IMR-90 (cell line): ENCODE data around the gene GSTK1. TPM values are rescaled to one million over a fixed set of nuclear protein-coding genes. Genes with fewer than 3 reads are reported as not detected.

Source experiments
- ATAC-seq: fragments of 200-7000 bp; cut with Tn5 transposase; 2 replicates; pipeline ENCODE4 v1.9.1; 2020; ENCODE audit warnings: low read depth, mild to moderate bottlenecking, moderate library complexity
- BruUV-seq: library from RNA; stranded (reverse); fragments of 400-500 nt; replicated peaks from 2 replicates; lab custom pipeline; 2021; lab: Mats Ljungman, UMichigan
- CTCF ChIA-PET: fragments of 300-600 bp; formaldehyde crosslinking; extraction: SDS; loops from one replicate; lab custom pipeline; 2021; ENCODE audit warnings: antibody characterized with exemption; lab: Yijun Ruan, JAX
- POLR2A ChIA-PET: fragments of 300-600 bp; sonication (Branson Sonifier 250); formaldehyde crosslinking; loops from one replicate; lab custom pipeline; 2022; ENCODE audit warnings: antibody characterized with exemption; ENCODE audit not compliant: unreplicated experiment; lab: Charles Lee
- DNase-seq: peaks from one replicate; pipeline ENCODE4 v3.0.0; 2013
- H2AFZ ChIP-seq: replicated peaks from 2 replicates; pipeline ENCODE3; 2013; ENCODE audit warnings: low read length, mild to moderate bottlenecking; ENCODE audit not compliant: poor library complexity
- H2AK5ac ChIP-seq: 2 replicates; pipeline ENCODE4 v1.6.1; 2013; ENCODE audit warnings: low read depth, low read length, inconsistent platforms
- H2AK9ac ChIP-seq: replicated peaks from 2 replicates; pipeline ENCODE3; 2013; ENCODE audit warnings: mild to moderate bottlenecking, low read depth, low read length, moderate library complexity; ENCODE audit not compliant: poor library complexity
- H2BK120ac ChIP-seq: 2 replicates; pipeline ENCODE4 v1.6.1; 2013; ENCODE audit warnings: low read depth, low read length, inconsistent platforms
- H2BK15ac ChIP-seq: 3 replicates; pipeline ENCODE4 v1.6.1; 2013; ENCODE audit warnings: low read depth, low read length, inconsistent platforms
- H2BK20ac ChIP-seq: 2 replicates; pipeline ENCODE4 v1.6.1; 2013; ENCODE audit warnings: low read depth, mild to moderate bottlenecking, inconsistent platforms, low read length, moderate library complexity
- H2BK5ac ChIP-seq: 2 replicates; pipeline ENCODE4 v1.6.1; 2013; ENCODE audit warnings: mild to moderate bottlenecking, low read depth, low read length, inconsistent platforms; ENCODE audit not compliant: poor library complexity, severe bottlenecking
- H3K14ac ChIP-seq: replicated peaks from 2 replicates; pipeline ENCODE4 v1.6.1; 2013; ENCODE audit warnings: low read depth, low read length, inconsistent platforms
- H3K18ac ChIP-seq: 2 replicates; pipeline ENCODE4 v1.6.1; 2013; ENCODE audit warnings: low read depth, low read length, control low read depth
- H3K23ac ChIP-seq: 2 replicates; pipeline ENCODE4 v1.6.1; 2013; ENCODE audit warnings: low read depth, low read length, inconsistent platforms
- H3K27ac ChIP-seq: 2 replicates; pipeline ENCODE4 v1.5.1; 2013; ENCODE audit warnings: mild to moderate bottlenecking, control low read depth, low read length; ENCODE audit not compliant: insufficient read depth
- H3K27me3 ChIP-seq: 2 replicates; pipeline ENCODE4 v1.6.1; 2013; ENCODE audit warnings: low read length; ENCODE audit not compliant: control insufficient read depth, insufficient read depth
- H3K36me3 ChIP-seq: 2 replicates; pipeline ENCODE4 v1.6.1; 2013; ENCODE audit warnings: low read length, mixed read lengths; ENCODE audit not compliant: control insufficient read depth, insufficient read depth
- H3K4ac ChIP-seq: 2 replicates; pipeline ENCODE4 v1.6.1; 2013; ENCODE audit warnings: low read depth, low read length, inconsistent platforms
- H3K4me1 ChIP-seq: 2 replicates; pipeline ENCODE4 v1.6.1; 2013; ENCODE audit warnings: low read length, mixed read lengths; ENCODE audit not compliant: control insufficient read depth, insufficient read depth
- H3K4me2 ChIP-seq: 2 replicates; pipeline ENCODE4 v1.6.1; 2013; ENCODE audit warnings: low read depth, mild to moderate bottlenecking, control low read depth, low read length, moderate library complexity
- H3K4me3 ChIP-seq: 2 replicates; pipeline ENCODE4 v1.5.1; 2013; ENCODE audit warnings: low read depth, mild to moderate bottlenecking, control low read depth, low read length, moderate library complexity; ENCODE audit not compliant: insufficient read depth
- H3K56ac ChIP-seq: 2 replicates; pipeline ENCODE4 v1.6.1; 2013; ENCODE audit warnings: low read length, inconsistent platforms; ENCODE audit not compliant: insufficient read depth; ENCODE audit errors: extremely low read depth
- H3K79me1 ChIP-seq, 2 experiments: 2 replicates each; pipeline ENCODE4 v1.6.1; 2013; ENCODE audit warnings: low read length in 2 of 2, inconsistent platforms in 1 of 2, low read depth in 1 of 2
- H3K9ac ChIP-seq: 2 replicates; pipeline ENCODE4 v1.6.1; 2013; ENCODE audit warnings: low read depth, low read length, control low read depth
- H3K9me1 ChIP-seq: 2 replicates; pipeline ENCODE4 v1.6.1; 2013; ENCODE audit warnings: low read length, inconsistent platforms; ENCODE audit not compliant: insufficient read depth
- H3K9me3 ChIP-seq: 2 replicates; pipeline ENCODE4 v1.6.1; 2013; ENCODE audit warnings: low read length; ENCODE audit not compliant: control insufficient read depth, insufficient read depth
- H4K20me1 ChIP-seq: 2 replicates; pipeline ENCODE4 v1.6.1; 2013; ENCODE audit warnings: low read length, inconsistent platforms; ENCODE audit not compliant: insufficient read depth
- H4K5ac ChIP-seq: 2 replicates; pipeline ENCODE4 v1.6.1; 2013; ENCODE audit warnings: mild to moderate bottlenecking, low read depth, low read length, control low read depth
- H4K8ac ChIP-seq, 2 experiments: 2 replicates each; pipeline ENCODE4 v1.6.1; 2013; ENCODE audit warnings: low read depth in 2 of 2, low read length in 2 of 2, control low read depth in 1 of 2, inconsistent platforms in 1 of 2
- H4K91ac ChIP-seq: 2 replicates; pipeline ENCODE4 v1.6.1; 2013; ENCODE audit warnings: low read depth, low read length, inconsistent platforms; ENCODE audit not compliant: insufficient read depth
- BHLHE40 ChIP-seq: fragments of 150-350 bp; IDR thresholded peaks from 2 replicates; pipeline ENCODE4 v1.6.1; 2016; ENCODE audit warnings: mild to moderate bottlenecking, low read depth, low read length
- CEBPB ChIP-seq: IDR thresholded peaks from 2 replicates; pipeline ENCODE4 v1.6.1; 2012; ENCODE audit warnings: low read depth, low read length, improper control_type of control experiment
- FOS ChIP-seq: fragments of 150-350 bp; IDR thresholded peaks from 2 replicates; pipeline ENCODE4 v1.6.1; 2016; ENCODE audit warnings: low read depth, low read length
- MAZ ChIP-seq: IDR thresholded peaks from 2 replicates; pipeline ENCODE4 v1.6.1; 2012; ENCODE audit warnings: low read depth, mild to moderate bottlenecking, low read length, improper control_type of control experiment, moderate library complexity, borderline replicate concordance
- MXI1 ChIP-seq: IDR thresholded peaks from 2 replicates; pipeline ENCODE4 v1.6.1; 2012; ENCODE audit warnings: low read depth, mild to moderate bottlenecking, low read length, moderate library complexity, borderline replicate concordance
- NFE2L2 ChIP-seq: fragments of 150-350 bp; IDR thresholded peaks from 2 replicates; pipeline ENCODE4 v1.6.1; 2016; ENCODE audit warnings: low read depth, mild to moderate bottlenecking, low read length
- RAD21 ChIP-seq: IDR thresholded peaks from 2 replicates; pipeline ENCODE4 v1.6.1; 2012; ENCODE audit warnings: low read length, improper control_type of control experiment
- RCOR1 ChIP-seq: IDR thresholded peaks from 2 replicates; pipeline ENCODE4 v1.6.1; 2012; ENCODE audit warnings: mild to moderate bottlenecking, low read length, improper control_type of control experiment; ENCODE audit not compliant: insufficient replicate concordance
- RFX5 ChIP-seq: IDR thresholded peaks from 2 replicates; pipeline ENCODE4 v1.8.0; 2012; ENCODE audit warnings: low read depth, mild to moderate bottlenecking, low read length, moderate library complexity
- SMC3 ChIP-seq: fragments of 150-350 bp; IDR thresholded peaks from 2 replicates; pipeline ENCODE4 v1.6.1; 2016; ENCODE audit warnings: low read depth, mild to moderate bottlenecking, antibody characterized with exemption, low read length, moderate library complexity
- WGBS, 2 experiments: methylation state at CpG; one replicate each; pipeline versions ENCODE4 v1.1.5 to v1.1.7; 2013; ENCODE audit warnings: missing lambda C conversion rate in 2 of 2; ENCODE audit not compliant: insufficient read length in 1 of 2; ENCODE audit errors: extremely low coverage in 2 of 2; 5-methylcytosine and 5-hydroxymethylcytosine counted together
- dilution Hi-C: fragments of 300-500 bp; cut with HindIII; formaldehyde crosslinking; loops from one replicate; pipeline ENCODE4 v1.14.3; 2018; ENCODE audit warnings: low sequenced_read_pairs; ENCODE audit not compliant: unreplicated experiment
- in situ Hi-C: fragments of 300-500 bp; cut with MboI; formaldehyde crosslinking; loops from 3 replicates; pipeline ENCODE4 v1.14.3; 2019; ENCODE audit warnings: low sequenced_read_pairs, inconsistent platforms, mixed read lengths
- intact Hi-C: fragments of 100-400 bp; cut with micrococcal nuclease; formaldehyde crosslinking; loops from 2 replicates; pipeline ENCODE4 v1.10.0; 2022
- polyA plus RNA-seq, 3 experiments: library from polyadenylated mRNA; depleted of rRNA; stranded (reverse); fragments of >200 nt; gene quantifications; 2 replicates each; pipeline ENCODE4 v1.2.3, GENCODE V29; 2012; ENCODE audit warnings: low replicate concordance in 1 of 3
- total RNA-seq: library from RNA; depleted of rRNA; stranded (reverse); fragments of >200 nt; gene quantifications from 2 replicates; pipeline ENCODE4 v1.2.3, GENCODE V29; 2012
- TF ChIP-seq, protein P1 (sequence below): fragments of 150-350 bp; IDR thresholded peaks from 2 replicates; pipeline ENCODE4 v1.6.1; 2017; ENCODE audit warnings: mild to moderate bottlenecking, antibody characterized with exemption, low read length, low read depth
- TF ChIP-seq, protein P2 (sequence below): conservative IDR thresholded peaks from 2 replicates; pipeline ENCODE4 v1.5.1; 2012; ENCODE audit warnings: mild to moderate bottlenecking, low read depth, low read length, improper control_type of control experiment

GSTK1 gene
- total and polyA plus RNA-seq, 2 of the 4 experiments (the other 2 are of a cell fraction) = 64.9 to 111 TPM

DNA sequence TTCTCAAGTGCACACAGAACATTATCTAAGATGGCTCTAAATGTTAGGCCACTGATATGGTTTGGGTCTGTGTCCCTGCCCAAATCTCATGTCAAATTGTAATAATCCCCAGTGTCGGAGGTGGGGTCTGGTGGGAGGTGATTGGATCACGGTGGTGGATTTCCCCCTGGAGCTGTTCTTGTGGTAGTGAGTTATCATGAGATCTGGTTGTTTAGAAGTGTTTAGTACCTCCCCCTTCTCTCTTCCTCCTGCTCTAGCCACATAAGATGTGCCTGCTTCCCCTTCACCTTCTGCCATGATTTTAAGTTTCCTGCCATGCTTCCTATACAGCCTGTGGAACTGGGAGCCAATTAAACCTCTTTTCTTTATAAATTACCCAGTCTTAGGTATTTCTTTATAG lies 11.2 kb upstream of the GSTK1 start:
- H4K91ac ChIP-seq = no peak overlapping the region

More for the DNA sequence above, 11.2 kb upstream of the GSTK1 start:
- H2AK5ac ChIP-seq = no peak overlapping the region
- dilution Hi-C loops (no loop called here), in situ Hi-C loops (no loop called here), intact Hi-C loops (no loop called here)
- no peaks in the 10 kb centered on the region for H3K9me3 ChIP-seq
- no peak overlapping the region for H2AFZ ChIP-seq
- H2BK15ac ChIP-seq = no peak overlapping the region
- no peak overlapping the region for H3K4ac ChIP-seq
- no peak overlapping the region for H3K4me3 ChIP-seq
- H2BK120ac ChIP-seq = no peak overlapping the region
- no peaks in the 10 kb centered on the region for H3K36me3 ChIP-seq
- no peak overlapping the region for H3K56ac ChIP-seq
- H2BK5ac ChIP-seq = no peak overlapping the region
- peaks cover 1% of the 10 kb centered on the region for H3K27me3 ChIP-seq
- no peak for ATAC-seq
- H3K79me1 ChIP-seq = no peaks in the 10 kb centered on the region
- no CpG with 5 or more reads among the region's 2 CpGs for WGBS, 2 experiments
- no peak overlapping the region for H4K5ac ChIP-seq
- H3K4me2 ChIP-seq = no peak overlapping the region
- H3K27ac ChIP-seq = no peak overlapping the region
- H3K18ac ChIP-seq = no peak overlapping the region
- BruUV-seq = no TSS peak
- POLR2A ChIA-PET = no interaction called here
- no peaks in the 10 kb centered on the region for H4K20me1 ChIP-seq
- TF ChIP-seq SMC3 (no peak), NFE2L2 (no peak), CEBPB (no peak), RAD21 (no peak), BHLHE40 (no peak), FOS (no peak), RCOR1 (no peak), MXI1 (no peak), RFX5 (no peak), MAZ (no peak)
- TF ChIP-seq, protein P1, sequence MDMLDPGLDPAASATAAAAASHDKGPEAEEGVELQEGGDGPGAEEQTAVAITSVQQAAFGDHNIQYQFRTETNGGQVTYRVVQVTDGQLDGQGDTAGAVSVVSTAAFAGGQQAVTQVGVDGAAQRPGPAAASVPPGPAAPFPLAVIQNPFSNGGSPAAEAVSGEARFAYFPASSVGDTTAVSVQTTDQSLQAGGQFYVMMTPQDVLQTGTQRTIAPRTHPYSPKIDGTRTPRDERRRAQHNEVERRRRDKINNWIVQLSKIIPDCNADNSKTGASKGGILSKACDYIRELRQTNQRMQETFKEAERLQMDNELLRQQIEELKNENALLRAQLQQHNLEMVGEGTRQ = no peak
- TF ChIP-seq, protein P2, sequence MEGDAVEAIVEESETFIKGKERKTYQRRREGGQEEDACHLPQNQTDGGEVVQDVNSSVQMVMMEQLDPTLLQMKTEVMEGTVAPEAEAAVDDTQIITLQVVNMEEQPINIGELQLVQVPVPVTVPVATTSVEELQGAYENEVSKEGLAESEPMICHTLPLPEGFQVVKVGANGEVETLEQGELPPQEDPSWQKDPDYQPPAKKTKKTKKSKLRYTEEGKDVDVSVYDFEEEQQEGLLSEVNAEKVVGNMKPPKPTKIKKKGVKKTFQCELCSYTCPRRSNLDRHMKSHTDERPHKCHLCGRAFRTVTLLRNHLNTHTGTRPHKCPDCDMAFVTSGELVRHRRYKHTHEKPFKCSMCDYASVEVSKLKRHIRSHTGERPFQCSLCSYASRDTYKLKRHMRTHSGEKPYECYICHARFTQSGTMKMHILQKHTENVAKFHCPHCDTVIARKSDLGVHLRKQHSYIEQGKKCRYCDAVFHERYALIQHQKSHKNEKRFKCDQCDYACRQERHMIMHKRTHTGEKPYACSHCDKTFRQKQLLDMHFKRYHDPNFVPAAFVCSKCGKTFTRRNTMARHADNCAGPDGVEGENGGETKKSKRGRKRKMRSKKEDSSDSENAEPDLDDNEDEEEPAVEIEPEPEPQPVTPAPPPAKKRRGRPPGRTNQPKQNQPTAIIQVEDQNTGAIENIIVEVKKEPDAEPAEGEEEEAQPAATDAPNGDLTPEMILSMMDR = no peak
- CTCF ChIA-PET = no interaction called here
- no peak for DNase-seq
- no peak overlapping the region for H3K9ac ChIP-seq
- H3K14ac ChIP-seq = no peak overlapping the region
- no peak overlapping the region for H2AK9ac ChIP-seq
- H2BK20ac ChIP-seq = no peak overlapping the region
- H4K8ac ChIP-seq = no peak overlapping the region
- H3K23ac ChIP-seq = no peak overlapping the region
- H3K4me1 ChIP-seq = no peaks in the 10 kb centered on the region
- H3K9me1 ChIP-seq = no peaks in the 10 kb centered on the region
